ENCODE measurements around the gene CR1. TPM values are rescaled to one million over a fixed set of nuclear protein-coding genes. Genes with fewer than 3 reads are reported as not detected.

Gene CR1
- total and polyA plus RNA-seq, 9 of the 15 experiments (the other 6 are each of a cell fraction or from before 2014, with no cell fraction given): 0.07 to 0.47 (median 0.18) TPM

DNA sequence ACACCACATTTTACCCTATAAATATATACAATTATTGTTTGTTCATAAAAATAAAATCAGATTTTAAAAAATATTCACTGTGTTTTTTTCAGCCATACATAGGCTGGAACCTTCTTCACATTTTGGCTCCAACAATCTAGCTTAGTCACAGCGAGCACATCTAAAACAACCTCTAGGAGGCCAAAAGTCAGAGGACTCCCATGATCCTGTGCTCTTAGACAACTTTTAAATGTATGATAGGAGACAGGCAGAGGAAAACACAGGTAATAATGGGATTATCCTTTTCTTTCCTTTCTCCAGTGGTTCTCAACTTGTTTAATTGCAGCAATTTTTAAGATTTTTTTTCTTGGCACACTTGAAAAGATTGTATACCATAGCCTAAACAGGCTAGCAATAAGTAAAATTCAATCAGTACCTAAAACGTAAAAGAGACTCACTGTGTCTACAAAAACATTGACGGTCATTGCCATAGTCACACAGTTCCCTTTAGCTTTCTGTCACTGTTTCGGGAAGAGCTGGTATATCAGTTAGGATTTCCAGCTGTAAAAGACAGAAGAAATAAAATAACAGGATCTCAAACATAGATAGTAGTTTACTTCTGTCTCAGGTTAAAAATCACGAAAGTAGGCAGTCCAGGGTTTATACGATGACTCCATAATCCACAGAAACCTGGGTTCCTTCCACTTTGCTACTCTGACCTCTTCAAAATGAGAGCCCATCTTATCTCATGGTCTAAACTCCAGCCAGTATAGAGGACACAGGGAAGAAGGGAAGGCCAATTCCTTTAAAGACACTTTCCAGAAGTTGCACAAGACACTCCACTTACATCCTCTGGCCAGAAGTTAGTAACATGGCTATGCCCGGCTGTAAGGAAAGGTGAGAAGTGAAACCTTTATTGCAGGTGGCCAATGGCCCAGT lies 109.7 kb downstream of the CR1 start (continued):
- TF ChIP-seq, protein P1, sequence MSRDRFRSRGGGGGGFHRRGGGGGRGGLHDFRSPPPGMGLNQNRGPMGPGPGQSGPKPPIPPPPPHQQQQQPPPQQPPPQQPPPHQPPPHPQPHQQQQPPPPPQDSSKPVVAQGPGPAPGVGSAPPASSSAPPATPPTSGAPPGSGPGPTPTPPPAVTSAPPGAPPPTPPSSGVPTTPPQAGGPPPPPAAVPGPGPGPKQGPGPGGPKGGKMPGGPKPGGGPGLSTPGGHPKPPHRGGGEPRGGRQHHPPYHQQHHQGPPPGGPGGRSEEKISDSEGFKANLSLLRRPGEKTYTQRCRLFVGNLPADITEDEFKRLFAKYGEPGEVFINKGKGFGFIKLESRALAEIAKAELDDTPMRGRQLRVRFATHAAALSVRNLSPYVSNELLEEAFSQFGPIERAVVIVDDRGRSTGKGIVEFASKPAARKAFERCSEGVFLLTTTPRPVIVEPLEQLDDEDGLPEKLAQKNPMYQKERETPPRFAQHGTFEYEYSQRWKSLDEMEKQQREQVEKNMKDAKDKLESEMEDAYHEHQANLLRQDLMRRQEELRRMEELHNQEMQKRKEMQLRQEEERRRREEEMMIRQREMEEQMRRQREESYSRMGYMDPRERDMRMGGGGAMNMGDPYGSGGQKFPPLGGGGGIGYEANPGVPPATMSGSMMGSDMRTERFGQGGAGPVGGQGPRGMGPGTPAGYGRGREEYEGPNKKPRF (IDR thresholded peaks at IDR 0.05; ENCODE audit: low read depth, low read length): no peak
- TF ChIP-seq, protein P2, sequence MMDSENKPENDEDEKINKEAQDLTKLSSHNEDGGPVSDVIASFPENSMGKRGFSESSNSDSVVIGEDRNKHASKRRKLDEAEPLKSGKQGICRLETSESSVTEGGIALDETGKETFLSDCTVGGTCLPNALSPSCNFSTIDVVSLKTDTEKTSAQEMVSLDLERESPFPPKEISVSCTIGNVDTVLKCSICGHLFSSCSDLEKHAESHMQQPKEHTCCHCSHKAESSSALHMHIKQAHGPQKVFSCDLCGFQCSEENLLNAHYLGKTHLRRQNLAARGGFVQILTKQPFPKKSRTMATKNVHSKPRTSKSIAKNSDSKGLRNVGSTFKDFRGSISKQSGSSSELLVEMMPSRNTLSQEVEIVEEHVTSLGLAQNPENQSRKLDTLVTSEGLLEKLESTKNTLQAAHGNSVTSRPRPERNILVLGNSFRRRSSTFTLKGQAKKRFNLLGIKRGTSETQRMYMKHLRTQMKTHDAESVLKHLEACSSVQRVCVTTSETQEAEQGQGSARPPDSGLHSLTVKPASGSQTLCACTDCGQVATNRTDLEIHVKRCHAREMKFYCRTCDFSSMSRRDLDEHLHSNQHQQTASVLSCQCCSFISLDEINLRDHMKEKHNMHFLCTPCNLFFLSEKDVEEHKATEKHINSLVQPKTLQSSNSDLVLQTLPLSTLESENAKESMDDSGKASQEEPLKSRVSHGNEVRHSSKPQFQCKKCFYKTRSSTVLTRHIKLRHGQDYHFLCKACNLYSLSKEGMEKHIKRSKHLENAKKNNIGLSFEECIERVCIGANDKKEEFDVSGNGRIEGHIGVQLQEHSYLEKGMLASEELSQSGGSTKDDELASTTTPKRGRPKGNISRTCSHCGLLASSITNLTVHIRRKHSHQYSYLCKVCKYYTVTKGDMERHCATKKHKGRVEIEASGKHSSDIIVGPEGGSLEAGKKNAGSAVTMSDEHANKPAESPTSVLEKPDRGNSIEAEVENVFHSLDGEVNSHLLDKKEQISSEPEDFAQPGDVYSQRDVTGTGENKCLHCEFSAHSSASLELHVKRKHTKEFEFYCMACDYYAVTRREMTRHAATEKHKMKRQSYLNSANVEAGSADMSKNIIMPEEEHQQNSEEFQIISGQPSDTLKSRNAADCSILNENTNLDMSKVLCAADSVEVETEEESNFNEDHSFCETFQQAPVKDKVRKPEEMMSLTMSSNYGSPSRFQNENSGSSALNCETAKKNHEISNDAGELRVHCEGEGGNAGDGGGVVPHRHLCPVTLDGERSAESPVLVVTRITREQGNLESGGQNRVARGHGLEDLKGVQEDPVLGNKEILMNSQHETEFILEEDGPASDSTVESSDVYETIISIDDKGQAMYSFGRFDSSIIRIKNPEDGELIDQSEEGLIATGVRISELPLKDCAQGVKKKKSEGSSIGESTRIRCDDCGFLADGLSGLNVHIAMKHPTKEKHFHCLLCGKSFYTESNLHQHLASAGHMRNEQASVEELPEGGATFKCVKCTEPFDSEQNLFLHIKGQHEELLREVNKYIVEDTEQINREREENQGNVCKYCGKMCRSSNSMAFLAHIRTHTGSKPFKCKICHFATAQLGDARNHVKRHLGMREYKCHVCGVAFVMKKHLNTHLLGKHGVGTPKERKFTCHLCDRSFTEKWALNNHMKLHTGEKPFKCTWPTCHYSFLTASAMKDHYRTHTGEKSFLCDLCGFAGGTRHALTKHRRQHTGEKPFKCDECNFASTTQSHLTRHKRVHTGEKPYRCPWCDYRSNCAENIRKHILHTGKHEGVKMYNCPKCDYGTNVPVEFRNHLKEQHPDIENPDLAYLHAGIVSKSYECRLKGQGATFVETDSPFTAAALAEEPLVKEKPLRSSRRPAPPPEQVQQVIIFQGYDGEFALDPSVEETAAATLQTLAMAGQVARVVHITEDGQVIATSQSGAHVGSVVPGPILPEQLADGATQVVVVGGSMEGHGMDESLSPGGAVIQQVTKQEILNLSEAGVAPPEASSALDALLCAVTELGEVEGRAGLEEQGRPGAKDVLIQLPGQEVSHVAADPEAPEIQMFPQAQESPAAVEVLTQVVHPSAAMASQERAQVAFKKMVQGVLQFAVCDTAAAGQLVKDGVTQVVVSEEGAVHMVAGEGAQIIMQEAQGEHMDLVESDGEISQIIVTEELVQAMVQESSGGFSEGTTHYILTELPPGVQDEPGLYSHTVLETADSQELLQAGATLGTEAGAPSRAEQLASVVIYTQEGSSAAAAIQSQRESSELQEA (IDR thresholded peaks at IDR 0.05; ENCODE audit: low read depth): no peak
- TF ChIP-seq KDM4B (IDR thresholded peaks at IDR 0.05; ENCODE audit: borderline replicate concordance in 2 of 2, low read depth in 1 of 2) (peak in 1 of 2 experiments; percentile 54; a peak in 1 of 4 replicates), POLR2AphosphoS5 (IDR thresholded peaks at IDR 0.05; ENCODE audit: control insufficient read depth, insufficient read depth, low read depth, low read length) (peak; percentile 98), POLR2B (IDR thresholded peaks at IDR 0.05; ENCODE audit: low read depth, partially characterized antibody) (peak; percentile 74), EP400 (IDR thresholded peaks at IDR 0.05) (0 out of 2 replicates have a peak, but pooled peaks have one; percentile 6), CSDE1 (IDR thresholded peaks at IDR 0.05) (peak in 1 of 2 experiments; percentile 82; a peak in 1 of 4 replicates), PML (IDR thresholded peaks at IDR 0.05; ENCODE audit: low read length) (peak; percentile 99), NUFIP1 (IDR thresholded peaks at IDR 0.05; ENCODE audit: partially characterized antibody) (no peak), CREB1 (IDR thresholded peaks at IDR 0.05) (0 out of 2 replicates have a peak, but pooled peaks have one; percentile 15), CREB1 (CRISPR knock-in tag; IDR thresholded peaks at IDR 0.05) (no peak)
- TF ChIP-seq, protein P3, sequence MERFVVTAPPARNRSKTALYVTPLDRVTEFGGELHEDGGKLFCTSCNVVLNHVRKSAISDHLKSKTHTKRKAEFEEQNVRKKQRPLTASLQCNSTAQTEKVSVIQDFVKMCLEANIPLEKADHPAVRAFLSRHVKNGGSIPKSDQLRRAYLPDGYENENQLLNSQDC (CRISPR knock-in tag; IDR thresholded peaks at IDR 0.05): peak; percentile 90
- TF ChIP-seq, protein P4, sequence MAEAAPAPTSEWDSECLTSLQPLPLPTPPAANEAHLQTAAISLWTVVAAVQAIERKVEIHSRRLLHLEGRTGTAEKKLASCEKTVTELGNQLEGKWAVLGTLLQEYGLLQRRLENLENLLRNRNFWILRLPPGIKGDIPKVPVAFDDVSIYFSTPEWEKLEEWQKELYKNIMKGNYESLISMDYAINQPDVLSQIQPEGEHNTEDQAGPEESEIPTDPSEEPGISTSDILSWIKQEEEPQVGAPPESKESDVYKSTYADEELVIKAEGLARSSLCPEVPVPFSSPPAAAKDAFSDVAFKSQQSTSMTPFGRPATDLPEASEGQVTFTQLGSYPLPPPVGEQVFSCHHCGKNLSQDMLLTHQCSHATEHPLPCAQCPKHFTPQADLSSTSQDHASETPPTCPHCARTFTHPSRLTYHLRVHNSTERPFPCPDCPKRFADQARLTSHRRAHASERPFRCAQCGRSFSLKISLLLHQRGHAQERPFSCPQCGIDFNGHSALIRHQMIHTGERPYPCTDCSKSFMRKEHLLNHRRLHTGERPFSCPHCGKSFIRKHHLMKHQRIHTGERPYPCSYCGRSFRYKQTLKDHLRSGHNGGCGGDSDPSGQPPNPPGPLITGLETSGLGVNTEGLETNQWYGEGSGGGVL (CRISPR knock-in tag; IDR thresholded peaks at IDR 0.05): 0 out of 2 replicates have a peak, but pooled peaks have one; percentile 14
